Liver (tissue), 3 donors: ENCODE results near the gene AMD1.

Experiments
- CTCF ChIP-seq: fragments of 150-350 bp; IDR thresholded peaks from 2 replicates; pipeline ENCODE4 v1.5.1; 2017; ENCODE audit warnings: improper control_type of control experiment, low read depth, low read length; ENCODE audit not compliant: missing input control
- GABPA ChIP-seq, 2 donors: IDR thresholded peaks in 1 of 2; conservative IDR thresholded peaks in 1 of 2; 2 replicates each; pipeline ENCODE4 v1.6.1; 2016; ENCODE audit warnings: antibody characterized with exemption in 2 of 2, mild to moderate bottlenecking in 1 of 2, moderate library complexity in 1 of 2
- HNF4A ChIP-seq, 2 donors: conservative IDR thresholded peaks; 2 replicates each; pipeline ENCODE4 v1.6.1; 2016; ENCODE audit warnings: antibody characterized with exemption in 2 of 2, mild to moderate bottlenecking in 2 of 2
- MAX ChIP-seq: IDR thresholded peaks from 2 replicates; pipeline ENCODE4 v1.6.1; 2016; ENCODE audit warnings: antibody characterized with exemption
- RAD21 ChIP-seq, 2 donors: IDR thresholded peaks; 2 replicates each; pipeline ENCODE4 v1.6.1; 2016; ENCODE audit warnings: antibody characterized with exemption in 2 of 2, mild to moderate bottlenecking in 2 of 2
- REST ChIP-seq: IDR thresholded peaks from 2 replicates; pipeline ENCODE4 v1.6.1; 2016; ENCODE audit warnings: antibody characterized with exemption, mild to moderate bottlenecking
- RXRA ChIP-seq, 2 donors: IDR thresholded peaks; 2 replicates each; pipeline ENCODE4 v1.6.1; 2017 to 2018; ENCODE audit warnings: antibody characterized with exemption in 2 of 2, mild to moderate bottlenecking in 1 of 2
- TAF1 ChIP-seq: conservative IDR thresholded peaks from 2 replicates; pipeline ENCODE4 v1.6.1; 2016; ENCODE audit warnings: antibody characterized with exemption, mild to moderate bottlenecking
- YY1 ChIP-seq: IDR thresholded peaks from 2 replicates; pipeline ENCODE4 v1.6.1; 2016; ENCODE audit warnings: antibody characterized with exemption, mild to moderate bottlenecking
- donor health status: healthy.
- donor health status: healthy.

GRCh38 chr6:110873981-110874879, at the start of gene AMD1:
- TF ChIP-seq RXRA (IDR thresholded peaks at IDR 0.05) (peak in 1 of 2 donors; percentile 40), YY1 (peak; percentile 84), REST (peak; percentile 97), CTCF (no peak), GABPA (IDR thresholded peaks at IDR 0.05 in 1 of 2, conservative IDR thresholded peaks at IDR 0.05 in 1 of 2) (peak; percentile 68 to 88), RAD21 (IDR thresholded peaks at IDR 0.05) (peak in 1 of 2 donors; percentile 68), HNF4A (conservative IDR thresholded peaks at IDR 0.05) (no peak), MAX (peak; percentile 43), TAF1 (peak; percentile 100)
